Neural progenitor cell (in vitro differentiated cells): ENCODE data around the gene CFAP221. TPM values are rescaled to one million over a fixed set of nuclear protein-coding genes. Genes with fewer than 3 reads are reported as not detected.

Experiments
- DNase-seq: peaks from one replicate; pipeline ENCODE4 v3.0.0-alpha.2; 2016; ENCODE audit warnings: low spot score
- H2AFZ ChIP-seq: fragments of 200-600 bp; sonication (generic); replicated peaks from 2 replicates; pipeline ENCODE4 v1.6.1; 2016; ENCODE audit warnings: antibody characterized with exemption
- H3F3A ChIP-seq: fragments of 200-600 bp; sonication (generic); 2 replicates; pipeline ENCODE4 v1.6.1; 2016; ENCODE audit warnings: antibody characterized with exemption, low read depth
- H3K27ac ChIP-seq: fragments of 200-600 bp; sonication (generic); 2 replicates; pipeline ENCODE4 v1.5.1; 2016; ENCODE audit warnings: mild to moderate bottlenecking
- H3K27me3 ChIP-seq: fragments of 200-600 bp; sonication (generic); 2 replicates; pipeline ENCODE4 v1.6.1; 2016; ENCODE audit warnings: mild to moderate bottlenecking, moderate library complexity
- H3K36me3 ChIP-seq: fragments of 200-600 bp; sonication (generic); 2 replicates; pipeline ENCODE4 v1.5.1; 2016
- H3K4me1 ChIP-seq: fragments of 200-600 bp; sonication (generic); 2 replicates; pipeline ENCODE4 v1.6.1; 2016; ENCODE audit warnings: mixed run types
- H3K4me2 ChIP-seq: fragments of 200-600 bp; sonication (generic); 2 replicates; pipeline ENCODE4 v1.6.1; 2016
- H3K4me3 ChIP-seq: fragments of 200-600 bp; sonication (generic); 2 replicates; pipeline ENCODE4 v1.5.1; 2016
- H3K79me2 ChIP-seq: fragments of 200-600 bp; sonication (generic); 2 replicates; pipeline ENCODE4 v1.6.1; 2016; ENCODE audit warnings: low read depth
- H3K9ac ChIP-seq: fragments of 200-600 bp; sonication (generic); 2 replicates; pipeline ENCODE4 v1.6.1; 2016
- H3K9me3 ChIP-seq: fragments of 200-600 bp; sonication (generic); 2 replicates; pipeline ENCODE4 v1.5.1; 2016; ENCODE audit warnings: low read depth
- H4K20me1 ChIP-seq: fragments of 200-600 bp; sonication (generic); 2 replicates; pipeline ENCODE4 v1.6.1; 2016; ENCODE audit warnings: low read depth
- H3K27ac Mint-ChIP-seq: 3 replicates; pipeline ENCODE4 v1.8.0; 2021; ENCODE audit warnings: mixed read lengths
- H3K27me3 Mint-ChIP-seq: 2 replicates; pipeline ENCODE4 v1.8.0; 2022; ENCODE audit warnings: low read depth, mild to moderate bottlenecking, inconsistent platforms, moderate library complexity, mixed read lengths; ENCODE audit not compliant: insufficient read depth
- H3K36me3 Mint-ChIP-seq: 3 replicates; pipeline ENCODE4 v1.8.0; 2021; ENCODE audit warnings: mixed read lengths
- H3K4me1 Mint-ChIP-seq: 3 replicates; pipeline ENCODE4 v1.8.0; 2021; ENCODE audit warnings: mixed read lengths
- H3K4me3 Mint-ChIP-seq: 3 replicates; pipeline ENCODE4 v1.8.0; 2021; ENCODE audit warnings: mild to moderate bottlenecking, moderate library complexity, mixed read lengths
- H3K9me3 Mint-ChIP-seq: 3 replicates; pipeline ENCODE4 v1.8.0; 2020; ENCODE audit warnings: mixed read lengths
- EZH2 ChIP-seq: fragments of 200-600 bp; sonication (generic); IDR thresholded peaks from 2 replicates; pipeline ENCODE4 v1.6.1; 2017; ENCODE audit warnings: antibody characterized with exemption, mild to moderate bottlenecking, moderate library complexity
- EZH2phosphoT487 ChIP-seq: fragments of 200-600 bp; sonication (generic); IDR thresholded peaks from 2 replicates; pipeline ENCODE4 v1.6.1; 2017; ENCODE audit warnings: antibody characterized with exemption
- total RNA-seq: library from RNA; depleted of rRNA; stranded (reverse); fragments of >200 nt; gene quantifications from 2 replicates; pipeline ENCODE4 v1.2.3, GENCODE V29; 2015; ENCODE audit warnings: low replicate concordance
- TF ChIP-seq, protein P1 (sequence below): fragments of 200-600 bp; sonication (generic); IDR thresholded peaks from 2 replicates; pipeline ENCODE4 v1.5.1; 2017; ENCODE audit warnings: antibody characterized with exemption, mild to moderate bottlenecking

CFAP221 gene
- total RNA-seq, 1 donor from 2014 or later, result 1.5 TPM

DNA sequence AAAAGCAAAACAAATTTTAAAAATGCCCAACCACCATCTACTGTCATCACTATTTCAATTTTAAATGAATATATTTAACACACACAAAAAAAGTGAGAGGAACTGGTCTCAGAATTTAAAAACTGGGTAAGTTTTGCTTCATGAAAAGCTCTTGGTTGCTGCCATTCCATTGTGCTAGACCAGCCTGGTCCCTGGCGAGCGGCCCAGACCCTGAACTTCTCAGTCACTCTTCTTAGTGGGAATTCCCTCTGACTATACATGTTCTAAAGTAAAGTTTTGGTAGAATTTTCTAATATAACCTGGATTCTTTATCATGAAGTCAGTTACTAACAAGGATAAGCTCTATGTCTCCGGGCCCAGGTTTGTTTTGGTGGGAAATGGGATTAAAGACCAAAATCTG, 99.9 kb downstream of the CFAP221 start:
- no peak overlapping the region for H3K27ac ChIP-seq

DNA sequence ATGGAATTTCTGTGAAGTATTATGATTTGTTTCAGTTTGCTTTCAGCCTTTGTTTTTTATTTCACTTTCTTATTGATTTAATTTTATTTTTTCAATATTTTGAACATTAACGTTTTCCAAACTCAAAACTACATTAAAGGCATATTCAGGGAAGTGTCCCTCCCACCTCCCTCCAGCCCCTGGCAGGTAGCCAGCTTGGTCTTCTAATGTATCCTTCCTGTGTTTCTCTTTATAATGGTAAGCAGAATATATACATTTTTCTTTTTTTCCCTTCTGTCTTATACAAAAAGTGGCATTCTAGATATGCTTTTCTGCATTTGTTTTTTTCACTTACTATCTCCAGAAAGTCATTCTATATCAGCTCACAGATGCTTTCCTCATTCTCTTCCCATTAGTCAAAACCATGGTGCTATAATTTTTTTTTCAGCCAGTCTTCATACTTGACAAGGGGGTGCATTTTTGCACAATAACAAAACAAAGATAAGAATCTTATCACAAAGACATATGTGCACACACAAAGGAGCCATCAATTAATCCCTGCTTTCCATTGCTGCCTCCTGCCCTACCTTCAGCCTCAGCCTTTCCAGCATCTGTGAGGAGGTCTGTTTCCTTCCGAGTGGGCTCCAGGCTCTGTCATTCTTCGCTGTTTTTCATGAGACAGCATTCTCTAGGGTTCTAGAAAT, 101.1 kb downstream of the CFAP221 start:
- Histone ChIP-seq H2AFZ (no peak overlapping the region), H3K4me2 (no peak overlapping the region), H3K4me3 (no peak overlapping the region), H3K9ac (no peak overlapping the region), H3F3A (no peaks in the 10 kb centered on the region), H3K4me1 (no peaks in the 10 kb centered on the region), H3K27ac (no peak overlapping the region), H3K27me3 (no peaks in the 10 kb centered on the region), H3K36me3 (no peaks in the 10 kb centered on the region), H3K79me2 (no peaks in the 10 kb centered on the region), H4K20me1 (no peaks in the 10 kb centered on the region), H3K9me3 (no peaks in the 10 kb centered on the region)
- no peaks in the 10 kb centered on the region for H3K9me3 Mint-ChIP-seq
- H3K4me3 Mint-ChIP-seq, result no peak overlapping the region
- H3K27ac Mint-ChIP-seq, result no peak overlapping the region
- H3K27me3 Mint-ChIP-seq, result no peaks in the 10 kb centered on the region
- no peak for DNase-seq
- no peaks in the 10 kb centered on the region for H3K36me3 Mint-ChIP-seq
- TF ChIP-seq EZH2 (no peak), EZH2phosphoT487 (no peak)
- TF ChIP-seq, protein P1, sequence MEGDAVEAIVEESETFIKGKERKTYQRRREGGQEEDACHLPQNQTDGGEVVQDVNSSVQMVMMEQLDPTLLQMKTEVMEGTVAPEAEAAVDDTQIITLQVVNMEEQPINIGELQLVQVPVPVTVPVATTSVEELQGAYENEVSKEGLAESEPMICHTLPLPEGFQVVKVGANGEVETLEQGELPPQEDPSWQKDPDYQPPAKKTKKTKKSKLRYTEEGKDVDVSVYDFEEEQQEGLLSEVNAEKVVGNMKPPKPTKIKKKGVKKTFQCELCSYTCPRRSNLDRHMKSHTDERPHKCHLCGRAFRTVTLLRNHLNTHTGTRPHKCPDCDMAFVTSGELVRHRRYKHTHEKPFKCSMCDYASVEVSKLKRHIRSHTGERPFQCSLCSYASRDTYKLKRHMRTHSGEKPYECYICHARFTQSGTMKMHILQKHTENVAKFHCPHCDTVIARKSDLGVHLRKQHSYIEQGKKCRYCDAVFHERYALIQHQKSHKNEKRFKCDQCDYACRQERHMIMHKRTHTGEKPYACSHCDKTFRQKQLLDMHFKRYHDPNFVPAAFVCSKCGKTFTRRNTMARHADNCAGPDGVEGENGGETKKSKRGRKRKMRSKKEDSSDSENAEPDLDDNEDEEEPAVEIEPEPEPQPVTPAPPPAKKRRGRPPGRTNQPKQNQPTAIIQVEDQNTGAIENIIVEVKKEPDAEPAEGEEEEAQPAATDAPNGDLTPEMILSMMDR, result no peak
- peaks cover 8% of the 10 kb centered on the region for H3K4me1 Mint-ChIP-seq

More for the DNA sequence above, 99.9 kb downstream of the CFAP221 start:
- Histone ChIP-seq H3K4me2 (no peak overlapping the region), H3K4me3 (no peak overlapping the region), H3K36me3 (no peaks in the 10 kb centered on the region), H3K9me3 (no peaks in the 10 kb centered on the region), H3F3A (no peaks in the 10 kb centered on the region), H3K4me1 (peaks cover 7% of the 10 kb centered on the region), H4K20me1 (no peaks in the 10 kb centered on the region), H2AFZ (no peak overlapping the region), H3K79me2 (no peaks in the 10 kb centered on the region), H3K27me3 (no peaks in the 10 kb centered on the region), H3K9ac (no peak overlapping the region)
- TF ChIP-seq EZH2, result no peak
- no peak for TF ChIP-seq EZH2phosphoT487
- TF ChIP-seq, protein P1, result no peak
- no peak overlapping the region for H3K4me3 Mint-ChIP-seq
- no peak overlapping the region for H3K27ac Mint-ChIP-seq
- H3K9me3 Mint-ChIP-seq, result no peaks in the 10 kb centered on the region
- peaks cover 14% of the 10 kb centered on the region for H3K4me1 Mint-ChIP-seq
- no peaks in the 10 kb centered on the region for H3K36me3 Mint-ChIP-seq
- H3K27me3 Mint-ChIP-seq, result peaks cover under 1% of the 10 kb centered on the region
- no peak for DNase-seq

DNA sequence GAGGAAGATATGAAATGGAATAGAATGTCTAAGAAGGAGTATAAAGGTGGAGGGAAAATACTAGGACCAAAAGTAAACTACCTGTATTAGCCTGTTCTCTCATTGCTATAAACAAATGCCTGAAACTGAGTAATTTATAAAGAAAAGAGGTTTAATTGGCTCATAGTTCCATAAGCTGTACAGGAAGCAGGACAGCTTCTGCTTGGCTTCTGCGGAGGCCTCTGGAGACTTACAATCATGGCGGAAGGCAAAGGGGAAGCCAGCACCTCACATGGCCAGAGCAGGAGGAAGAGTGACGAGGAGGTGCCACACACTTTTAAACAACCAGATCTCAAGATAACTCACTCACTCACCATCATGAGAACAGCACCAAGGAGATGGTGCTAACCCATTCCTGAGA, 101.9 kb downstream of the CFAP221 start:
- Mint-ChIP-seq H3K27ac (no peak overlapping the region), H3K4me1 (peaks cover 8% of the 10 kb centered on the region), H3K4me3 (no peak overlapping the region), H3K27me3 (no peaks in the 10 kb centered on the region), H3K9me3 (no peaks in the 10 kb centered on the region), H3K36me3 (no peaks in the 10 kb centered on the region)
- no peaks in the 10 kb centered on the region for H3F3A ChIP-seq
- TF ChIP-seq EZH2phosphoT487, result no peak
- no peak for TF ChIP-seq EZH2
- no peak overlapping the region for H3K9ac ChIP-seq
- no peak overlapping the region for H3K4me2 ChIP-seq
- no peak for DNase-seq
- H3K9me3 ChIP-seq, result no peaks in the 10 kb centered on the region
- H4K20me1 ChIP-seq, result no peaks in the 10 kb centered on the region
- no peak overlapping the region for H2AFZ ChIP-seq
- no peak overlapping the region for H3K27ac ChIP-seq
- no peaks in the 10 kb centered on the region for H3K79me2 ChIP-seq
- no peaks in the 10 kb centered on the region for H3K27me3 ChIP-seq
- H3K36me3 ChIP-seq, result no peaks in the 10 kb centered on the region
- no peak overlapping the region for H3K4me3 ChIP-seq
- no peaks in the 10 kb centered on the region for H3K4me1 ChIP-seq

DNA sequence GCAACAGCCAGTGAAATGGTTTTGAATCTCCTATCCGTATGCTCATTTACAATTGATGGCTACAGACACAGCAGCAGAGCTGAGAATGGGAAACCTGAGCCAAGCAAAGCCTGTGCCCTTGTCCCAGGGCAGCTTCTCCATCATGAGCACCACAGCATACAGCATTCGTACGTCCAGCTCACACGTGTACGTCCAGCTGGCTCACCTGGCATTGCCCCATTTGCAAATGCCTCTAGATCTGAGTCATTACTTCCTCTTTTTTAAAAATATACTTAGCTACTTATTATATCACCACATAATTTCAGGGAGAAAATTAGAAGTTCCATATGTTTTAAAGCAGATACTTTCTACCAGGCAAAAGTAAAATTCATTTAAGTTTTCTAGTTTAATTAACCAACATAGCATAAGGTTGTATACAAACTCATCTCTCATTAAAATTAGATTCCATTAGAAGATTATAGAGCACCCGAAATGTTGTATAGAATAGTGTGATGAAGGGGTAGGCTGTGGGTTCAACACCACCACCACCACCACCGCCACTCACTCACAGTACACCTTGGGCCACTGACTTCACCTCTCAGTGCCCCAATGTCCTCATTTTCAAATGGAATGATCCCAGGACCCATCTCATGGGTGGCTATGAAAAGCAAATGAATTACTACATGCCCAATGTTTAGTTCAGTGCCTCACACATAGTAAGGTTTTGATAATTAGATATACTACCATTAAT, 103.4 kb downstream of the CFAP221 start:
- Histone ChIP-seq H3K9me3 (no peaks in the 10 kb centered on the region), H4K20me1 (no peaks in the 10 kb centered on the region), H3K27ac (no peak overlapping the region), H3K4me1 (no peaks in the 10 kb centered on the region), H3K79me2 (no peaks in the 10 kb centered on the region), H3K4me3 (no peak overlapping the region), H3K36me3 (no peaks in the 10 kb centered on the region), H3F3A (no peaks in the 10 kb centered on the region), H3K9ac (no peak overlapping the region), H3K27me3 (no peaks in the 10 kb centered on the region), H3K4me2 (no peak overlapping the region), H2AFZ (no peak overlapping the region)
- no peak for DNase-seq
- Mint-ChIP-seq H3K9me3 (no peaks in the 10 kb centered on the region), H3K4me3 (no peak overlapping the region), H3K36me3 (no peaks in the 10 kb centered on the region), H3K4me1 (no peaks in the 10 kb centered on the region), H3K27ac (no peak overlapping the region), H3K27me3 (no peaks in the 10 kb centered on the region)
- TF ChIP-seq EZH2phosphoT487 (no peak), EZH2 (no peak)
- TF ChIP-seq, protein P1, result no peak
